Measurements from ENCODE around the gene TMPRSS15. TPM values are rescaled to one million over a fixed set of nuclear protein-coding genes. Genes with fewer than 3 reads are reported as not detected.

Gene TMPRSS15
- polyA plus RNA-seq, 1 donor (not counting 4 experiments of a cell fraction or from before 2014, with no cell fraction given): not detected

- no peaks in the 10 kb centered on the region for H4K20me1 ChIP-seq (ENCODE audit: control insufficient read depth, extremely low read depth, insufficient read depth, low read length)
- no peak overlapping the region for H3K4me2 ChIP-seq (ENCODE audit: control insufficient read depth, extremely low read depth, insufficient read depth, low read depth, low read length)
- H3K9me1 ChIP-seq (ENCODE audit: control insufficient read depth, extremely low read depth, insufficient read depth, low read length): no peaks in the 10 kb centered on the region
- no peak for TF ChIP-seq EZH2 (IDR thresholded peaks at IDR 0.05; ENCODE audit: low read length)
- TF ChIP-seq CTCF (optimal IDR thresholded peaks at IDR 0.05 in 1 of 3, IDR thresholded peaks at IDR 0.05 in 1 of 3, conservative IDR thresholded peaks at IDR 0.05 in 1 of 3; ENCODE audit: extremely low read depth in 1 of 3, insufficient read depth in 2 of 3, low read length in 3 of 3): no peak
- FAIRE-seq (no peak), DNase-seq (ENCODE audit: low read depth, low spot score) (no peak)
- no peak overlapping the region for H3K9ac ChIP-seq (ENCODE audit: control insufficient read depth, extremely low read depth, insufficient read depth, low read length)
- H3K36me3 ChIP-seq (ENCODE audit: control insufficient read depth in 2 of 2, extremely low read depth in 1 of 2, insufficient read depth in 2 of 2, low read length in 2 of 2): no peaks in the 10 kb centered on the region
- no peak overlapping the region for H3K27ac ChIP-seq (ENCODE audit: control insufficient read depth, insufficient read depth, low read length)
- no peaks in the 10 kb centered on the region for H3K4me1 ChIP-seq (ENCODE audit: control insufficient read depth, extremely low read depth, insufficient read depth, low read length)
- dilution Hi-C loops (cut with MboI; ENCODE audit: extremely low pct_ligation_motif_present, low sequenced_read_pairs): no loop called here
- no peak overlapping the region for H2AFZ ChIP-seq (ENCODE audit: control insufficient read depth, low read length)
- H3K9me3 ChIP-seq (ENCODE audit: control insufficient read depth, low read depth, low read length): no peaks in the 10 kb centered on the region
- no peak overlapping the region for H3K4me3 ChIP-seq (ENCODE audit: control insufficient read depth in 2 of 3, extremely low read depth in 1 of 3, insufficient read depth in 2 of 3, low read depth in 1 of 3, low read length in 3 of 3)
- H3K79me2 ChIP-seq (ENCODE audit: control insufficient read depth, insufficient read depth, low read length): no peaks in the 10 kb centered on the region
- no peaks in the 10 kb centered on the region for H3K27me3 ChIP-seq (ENCODE audit: control insufficient read depth, extremely low read depth, insufficient read depth, low read length)
These were observed 136.1 kb downstream of the TMPRSS15 start for GRCh38 chr21:18267496-18267895.

- Histone ChIP-seq H3K27me3 (ENCODE audit: control insufficient read depth, extremely low read depth, insufficient read depth, low read length) (no peaks in the 10 kb centered on the region), H2AFZ (ENCODE audit: control insufficient read depth, low read length) (no peak overlapping the region), H3K9me1 (ENCODE audit: control insufficient read depth, extremely low read depth, insufficient read depth, low read length) (no peaks in the 10 kb centered on the region), H4K20me1 (ENCODE audit: control insufficient read depth, extremely low read depth, insufficient read depth, low read length) (no peaks in the 10 kb centered on the region), H3K27ac (ENCODE audit: control insufficient read depth, insufficient read depth, low read length) (no peak overlapping the region), H3K9me3 (ENCODE audit: control insufficient read depth, low read depth, low read length) (no peaks in the 10 kb centered on the region), H3K79me2 (ENCODE audit: control insufficient read depth, insufficient read depth, low read length) (no peaks in the 10 kb centered on the region), H3K36me3 (ENCODE audit: control insufficient read depth in 2 of 2, extremely low read depth in 1 of 2, insufficient read depth in 2 of 2, low read length in 2 of 2) (no peaks in the 10 kb centered on the region), H3K4me2 (ENCODE audit: control insufficient read depth, extremely low read depth, insufficient read depth, low read depth, low read length) (no peak overlapping the region), H3K4me1 (ENCODE audit: control insufficient read depth, extremely low read depth, insufficient read depth, low read length) (no peaks in the 10 kb centered on the region), H3K9ac (ENCODE audit: control insufficient read depth, extremely low read depth, insufficient read depth, low read length) (no peak overlapping the region), H3K4me3 (ENCODE audit: control insufficient read depth in 2 of 3, extremely low read depth in 1 of 3, insufficient read depth in 2 of 3, low read depth in 1 of 3, low read length in 3 of 3) (no peak overlapping the region)
- DNase-seq (ENCODE audit: low read depth, low spot score) (no peak), FAIRE-seq (no peak)
- dilution Hi-C loops (cut with MboI; ENCODE audit: extremely low pct_ligation_motif_present, low sequenced_read_pairs): no loop called here
- TF ChIP-seq CTCF (optimal IDR thresholded peaks at IDR 0.05 in 1 of 3, IDR thresholded peaks at IDR 0.05 in 1 of 3, conservative IDR thresholded peaks at IDR 0.05 in 1 of 3; ENCODE audit: extremely low read depth in 1 of 3, insufficient read depth in 2 of 3, low read length in 3 of 3) (no peak), EZH2 (IDR thresholded peaks at IDR 0.05; ENCODE audit: low read length) (no peak)
These were observed 137.6 kb downstream of the TMPRSS15 start for GRCh38 chr21:18265944-18266343.

Data from keratinocyte (primary cell).